GM04504 (cell line): ENCODE measurements around the gene KLHL22.
A peak's percentile ranks its signal among the peaks of the same experiment; 100 is the strongest.
"Not testable (repeated sequence)": the region's sequence is repeated elsewhere in the genome, so short reads cannot be mapped to it uniquely, and the experiment has no call there.

Source experiments
- DNase-seq: peaks from one replicate; pipeline ENCODE4 v3.0.0-alpha.2; 2012; ENCODE audit warnings: low read depth

KLHL22 gene

DNA sequence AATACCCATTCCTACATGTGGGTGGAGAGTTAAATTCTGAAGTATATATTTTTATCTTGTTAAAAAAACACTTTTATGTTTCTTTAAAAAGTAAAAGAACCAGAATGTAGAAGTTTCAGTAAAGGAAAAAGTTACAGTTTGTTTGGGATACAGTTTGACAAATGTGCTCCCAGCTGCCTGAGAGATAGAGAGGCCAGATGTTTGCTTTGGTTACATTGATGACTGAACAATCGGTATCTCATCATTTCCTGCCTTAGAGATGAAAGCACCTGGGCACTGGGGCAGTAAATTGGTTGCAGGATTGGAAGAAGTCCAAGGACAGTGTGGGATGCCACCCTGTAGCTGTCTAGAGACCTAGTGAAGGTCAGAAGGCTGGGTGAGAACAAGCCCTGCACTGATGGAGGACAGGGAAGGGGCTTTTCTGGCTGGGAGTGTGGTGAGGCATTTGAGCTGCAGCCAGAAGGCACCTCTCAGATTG lies 28.4 kb upstream of the KLHL22 start:
- no peak for DNase-seq

GRCh38 chr22:20523086-20523983 lies 27.7 kb upstream of the KLHL22 start:
- DNase-seq, result peak; percentile 78

DNA sequence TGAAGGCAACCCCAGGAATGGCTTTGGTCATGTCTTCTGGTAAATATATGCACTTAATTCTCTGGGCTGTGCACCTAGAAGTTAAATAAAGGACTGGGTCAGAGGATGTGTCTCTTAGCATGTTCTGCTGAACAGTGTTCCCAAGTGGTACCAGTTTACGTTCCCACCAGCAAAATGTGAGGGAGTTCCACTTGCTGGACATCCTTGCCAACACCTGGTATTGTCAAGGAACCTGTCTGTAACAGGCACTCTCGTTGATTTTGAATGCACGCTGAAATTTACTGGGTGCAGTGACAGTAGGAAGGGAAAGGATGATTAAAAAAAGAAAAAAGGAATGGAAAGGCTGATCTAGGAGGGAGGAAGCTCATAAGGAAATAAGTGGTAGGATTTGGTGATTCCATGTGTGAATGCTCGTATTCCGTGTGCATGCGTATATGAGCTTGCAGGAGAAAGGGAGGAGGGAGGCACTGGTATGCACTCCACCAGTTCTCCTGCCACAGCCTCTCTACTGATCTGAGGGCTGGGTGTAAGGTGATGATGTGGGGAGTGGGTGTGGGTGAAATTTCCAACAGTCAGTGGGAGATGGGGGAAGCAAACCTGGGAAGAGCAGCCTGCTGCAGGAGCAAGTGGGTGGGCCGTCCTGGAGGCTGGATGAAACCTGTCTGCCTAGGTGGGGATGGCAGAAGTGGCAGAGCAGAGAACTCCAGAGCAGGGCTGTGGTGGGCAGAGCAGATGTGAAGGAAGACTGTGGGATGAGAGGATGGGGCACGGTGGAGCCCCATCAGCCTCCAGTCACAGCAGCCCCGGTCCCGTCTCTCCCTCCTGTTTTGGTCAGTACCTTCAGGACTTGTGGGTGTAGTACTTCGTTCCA lies 26.8 kb upstream of the KLHL22 start:
- no peak for DNase-seq

- DNase-seq, result no peak
Measured at GRCh38 chr22:20520093-20520511, 24.5 kb upstream of the KLHL22 start.

DNA sequence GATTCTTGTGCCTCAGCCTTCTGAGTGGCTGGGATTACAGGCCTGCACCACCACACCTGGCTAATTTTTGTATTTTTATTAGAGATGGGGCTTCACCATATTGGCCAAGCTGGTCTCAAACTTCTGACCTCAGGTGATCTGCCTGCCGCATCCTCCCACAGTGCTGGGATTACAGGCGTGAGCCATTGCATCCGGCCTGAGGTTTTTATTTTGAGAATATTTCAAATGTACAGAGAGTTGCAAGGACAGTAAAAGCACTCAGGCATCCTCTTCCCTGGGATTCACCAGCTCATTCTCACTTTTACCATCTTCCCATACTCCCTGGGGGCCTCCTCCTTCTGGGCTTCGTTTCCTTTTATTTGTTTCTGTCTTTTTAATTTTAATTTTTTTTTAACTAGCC lies 24.0 kb upstream of the KLHL22 start:
- no peak for DNase-seq

DNA sequence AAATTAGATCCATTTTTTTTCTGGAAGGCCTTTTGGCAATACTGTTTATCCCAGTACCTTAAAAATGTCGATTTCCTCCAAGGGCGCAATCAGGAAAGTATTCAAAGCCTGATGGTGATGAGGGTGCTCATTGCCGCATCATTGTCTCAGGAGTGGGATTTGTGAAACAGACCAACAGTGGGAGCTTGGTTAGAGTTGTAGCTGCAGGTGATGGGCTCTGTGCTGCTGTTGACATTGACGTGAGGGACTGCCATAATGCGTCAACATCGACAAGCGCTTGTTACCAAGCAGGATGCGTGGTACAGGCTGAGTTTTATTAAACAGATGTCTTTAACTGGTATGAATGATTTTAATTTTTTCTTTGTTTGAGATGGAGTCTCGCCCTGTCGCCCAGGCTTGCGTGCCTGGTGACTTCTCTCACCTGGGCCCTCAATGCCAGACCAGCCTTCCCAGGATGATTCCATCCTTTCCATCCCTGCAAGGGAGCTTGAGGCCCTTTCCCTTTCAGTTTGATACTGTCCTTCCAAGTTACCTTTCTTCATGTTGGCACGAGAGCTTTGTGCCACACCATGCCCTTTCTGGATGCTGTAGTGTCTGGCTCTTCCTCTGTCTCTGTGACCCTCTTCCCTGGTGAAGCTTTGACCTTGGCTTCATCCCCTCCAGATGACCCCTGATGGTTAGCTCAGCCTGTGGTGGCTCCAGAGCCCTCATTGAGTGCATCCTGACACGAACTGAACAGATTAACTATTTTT lies 22.4 kb upstream of the KLHL22 start:
- no peak for DNase-seq

GRCh38 chr22:20517422-20517821 lies 21.8 kb upstream of the KLHL22 start:
- DNase-seq, result no peak

GRCh38 chr22:20516399-20516798 lies 20.8 kb upstream of the KLHL22 start:
- no peak for DNase-seq

DNA sequence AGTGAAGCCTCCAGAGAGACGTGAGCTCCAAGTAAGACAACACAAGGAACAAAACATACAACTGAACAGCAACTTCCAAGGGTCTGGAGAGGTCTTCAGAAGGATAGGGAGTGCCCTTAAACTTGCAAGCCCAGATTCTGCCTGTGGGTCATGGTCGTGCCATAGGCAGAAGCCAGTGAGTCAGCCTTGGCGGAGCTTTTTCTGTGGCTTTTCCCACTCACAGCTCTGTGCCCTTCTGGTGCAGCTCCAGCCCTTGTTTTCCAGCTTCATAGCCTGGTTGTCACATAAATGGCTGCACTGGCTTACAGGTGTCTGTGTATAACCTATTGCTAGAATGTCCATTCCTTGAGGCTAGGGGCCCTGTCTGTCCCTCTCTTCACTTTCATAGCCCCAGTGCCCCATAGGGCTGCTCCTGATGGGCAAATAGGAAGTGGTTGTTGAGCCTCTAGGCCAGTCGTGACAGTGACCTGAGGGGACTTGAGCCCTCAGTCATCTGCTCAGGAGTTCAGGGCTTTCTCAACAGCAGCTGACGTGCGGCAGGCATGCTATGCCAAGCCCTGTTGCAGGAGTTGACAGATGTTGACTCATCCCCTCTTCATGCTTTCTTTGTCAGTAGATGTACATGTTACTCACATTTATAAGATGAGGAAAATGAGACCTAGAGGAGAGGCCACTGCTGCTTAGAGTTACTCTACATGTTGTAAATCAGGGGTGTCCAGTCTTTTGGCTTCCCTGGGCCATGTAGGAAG lies 19.2 kb upstream of the KLHL22 start:
- DNase-seq, result peak; percentile 85

- no peak for DNase-seq
Measured at GRCh38 chr22:20511578-20512229, 16.1 kb upstream of the KLHL22 start.

- DNase-seq, result no peak
Measured at GRCh38 chr22:20510811-20511577, 15.4 kb upstream of the KLHL22 start.

GRCh38 chr22:20509344-20510047 lies 13.9 kb upstream of the KLHL22 start:
- DNase-seq, result peak; percentile 85

DNA sequence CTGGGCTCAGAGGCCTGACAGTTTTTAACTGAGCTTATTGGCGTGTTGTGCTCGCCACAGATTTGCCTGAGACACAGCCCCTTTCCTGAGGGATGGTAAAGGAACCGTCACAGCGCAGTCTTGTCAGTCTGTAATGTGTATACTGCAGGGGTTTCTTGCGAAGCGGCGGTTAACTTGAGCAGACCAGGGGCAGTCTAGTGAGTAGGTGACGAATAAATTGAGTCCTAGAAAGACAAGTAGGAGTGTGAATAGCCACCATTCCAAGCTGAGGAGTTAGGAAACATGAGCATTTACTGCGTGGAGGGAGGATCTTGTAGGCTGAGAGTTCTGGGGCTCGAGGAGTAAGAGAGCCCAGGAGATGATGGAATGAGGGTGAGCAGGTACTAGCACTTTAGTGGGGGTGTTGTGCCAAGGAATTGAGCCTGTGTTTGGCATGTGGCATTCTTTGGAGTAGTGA lies 13.2 kb upstream of the KLHL22 start:
- DNase-seq, result no peak

DNA sequence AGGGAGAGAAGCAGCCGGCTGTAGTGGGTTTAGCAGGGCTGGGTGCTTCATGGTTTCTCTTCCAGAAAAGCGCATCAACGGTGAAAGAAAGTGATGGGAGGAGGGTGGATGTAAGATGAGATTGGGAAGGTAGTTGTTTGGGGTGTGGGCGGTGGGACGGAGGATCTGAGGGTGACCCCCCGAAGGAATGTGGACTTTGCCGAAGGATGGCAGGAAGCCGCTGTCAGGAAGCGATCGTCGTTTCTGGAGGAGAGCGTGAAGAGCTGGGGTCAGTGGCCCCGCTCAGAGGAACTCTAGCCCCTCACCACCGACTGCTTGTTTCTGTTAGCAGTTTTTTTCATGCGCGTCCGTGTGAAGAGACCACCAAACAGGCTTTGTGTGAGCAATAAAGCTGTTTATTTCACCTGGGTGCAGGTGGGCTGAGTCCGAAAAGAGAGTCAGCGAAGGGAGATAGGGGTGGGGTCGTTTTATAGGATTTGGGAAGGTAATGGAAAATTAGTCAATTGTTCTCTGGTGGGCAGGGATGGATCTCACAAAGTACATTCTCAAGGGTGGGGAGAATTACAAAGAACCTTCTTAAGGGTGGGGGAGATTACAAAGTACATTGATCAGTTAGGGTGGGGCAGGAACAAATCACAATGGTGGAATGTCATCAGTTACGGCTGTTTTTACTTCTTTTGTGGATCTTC lies 12.6 kb upstream of the KLHL22 start:
- DNase-seq, result not testable (repeated sequence)

DNA sequence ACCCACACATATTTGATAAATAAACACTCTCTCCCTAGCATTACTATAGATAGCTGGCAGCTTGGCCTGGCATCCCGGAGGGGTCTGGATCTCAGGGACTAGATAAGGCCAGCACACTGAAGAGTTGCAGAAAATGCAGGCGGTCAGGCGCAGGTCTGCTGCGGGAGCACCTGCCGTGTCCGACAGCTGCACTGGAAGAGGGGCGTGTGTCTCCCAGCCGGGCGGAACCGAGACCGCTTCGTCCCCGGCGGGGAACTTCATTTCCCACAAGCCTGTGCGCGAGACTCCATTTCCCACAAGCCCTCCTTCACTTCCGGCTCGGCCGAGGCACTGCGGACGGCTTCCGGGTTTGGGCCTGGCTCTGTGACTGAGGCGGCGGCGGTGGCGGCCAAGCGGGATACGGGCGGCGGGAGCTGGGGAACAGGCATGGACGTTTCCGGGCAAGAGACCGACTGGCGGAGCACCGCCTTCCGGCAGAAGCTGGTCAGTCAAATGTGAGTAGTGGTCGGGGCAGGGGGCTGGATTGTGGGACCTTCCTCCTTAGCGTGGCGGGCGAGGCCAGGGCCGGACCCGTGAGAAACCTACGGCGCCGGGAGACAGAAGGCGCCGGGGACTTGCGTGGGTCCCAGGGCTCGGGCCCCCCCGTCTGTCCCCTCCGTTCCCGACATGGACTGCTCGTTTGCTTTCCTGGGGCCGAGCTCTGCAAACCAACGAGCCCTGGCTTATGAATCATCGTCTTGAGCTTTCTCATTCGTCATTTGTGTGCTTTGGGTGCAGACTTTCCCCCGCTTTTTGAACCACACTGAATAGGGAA lies 11.9 kb upstream of the KLHL22 start, which contains the start of gene MED15:
TSS of gene MED15 (plus strand) at position 358 of the 814 bp plus-strand sequence. CDS start at position 427, 69 bp downstream.
- DNase-seq, result peak; percentile 67

- no peak for DNase-seq
Measured at GRCh38 chr22:20506543-20507252, 11.1 kb upstream of the KLHL22 start.
